ENCODE data around the gene WDR41.

The WDR41 gene

GRCh38 chr5:77409870-77410621, 82.1 kb downstream of the WDR41 start:
- H3K27me3 ChIP-seq (ENCODE audit: insufficient read depth, low read length) = no peaks in the 10 kb centered on the region
- H3K27ac ChIP-seq (ENCODE audit: low read depth, low read length) = no peak overlapping the region
- no peak overlapping the region for H3K4me3 ChIP-seq (ENCODE audit: low read depth, low read length)
- no peaks in the 10 kb centered on the region for H3K79me2 ChIP-seq (ENCODE audit: control insufficient read depth, insufficient read depth, low read length, unreplicated experiment)
- no peaks in the 10 kb centered on the region for H3K4me1 ChIP-seq (ENCODE audit: control insufficient read depth, insufficient read depth, low read length, unreplicated experiment)
- no peak overlapping the region for H2AFZ ChIP-seq (ENCODE audit: low read length, unreplicated experiment)
- H3K36me3 ChIP-seq (ENCODE audit: insufficient read depth, low read length) = no peaks in the 10 kb centered on the region

GRCh38 chr5:77407152-77407551, 85.0 kb downstream of the WDR41 start:
- H3K79me2 ChIP-seq (ENCODE audit: control insufficient read depth, insufficient read depth, low read length, unreplicated experiment) = no peaks in the 10 kb centered on the region
- no peak overlapping the region for H3K27ac ChIP-seq (ENCODE audit: low read depth, low read length)
- no peaks in the 10 kb centered on the region for H3K36me3 ChIP-seq (ENCODE audit: insufficient read depth, low read length)
- H3K27me3 ChIP-seq (ENCODE audit: insufficient read depth, low read length) = no peaks in the 10 kb centered on the region
- H2AFZ ChIP-seq (ENCODE audit: low read length, unreplicated experiment) = no peak overlapping the region
- no peak overlapping the region for H3K4me3 ChIP-seq (ENCODE audit: low read depth, low read length)
- no peaks in the 10 kb centered on the region for H3K4me1 ChIP-seq (ENCODE audit: control insufficient read depth, insufficient read depth, low read length, unreplicated experiment)

GRCh38 chr5:77402796-77403195, 89.3 kb downstream of the WDR41 start:
- Histone ChIP-seq H3K27ac (ENCODE audit: low read depth, low read length) (no peak overlapping the region), H3K27me3 (ENCODE audit: insufficient read depth, low read length) (no peaks in the 10 kb centered on the region), H3K36me3 (ENCODE audit: insufficient read depth, low read length) (no peaks in the 10 kb centered on the region), H3K4me1 (ENCODE audit: control insufficient read depth, insufficient read depth, low read length, unreplicated experiment) (no peaks in the 10 kb centered on the region), H3K4me3 (ENCODE audit: low read depth, low read length) (no peak overlapping the region), H2AFZ (ENCODE audit: low read length, unreplicated experiment) (no peak overlapping the region), H3K79me2 (ENCODE audit: control insufficient read depth, insufficient read depth, low read length, unreplicated experiment) (no peaks in the 10 kb centered on the region)

DNA sequence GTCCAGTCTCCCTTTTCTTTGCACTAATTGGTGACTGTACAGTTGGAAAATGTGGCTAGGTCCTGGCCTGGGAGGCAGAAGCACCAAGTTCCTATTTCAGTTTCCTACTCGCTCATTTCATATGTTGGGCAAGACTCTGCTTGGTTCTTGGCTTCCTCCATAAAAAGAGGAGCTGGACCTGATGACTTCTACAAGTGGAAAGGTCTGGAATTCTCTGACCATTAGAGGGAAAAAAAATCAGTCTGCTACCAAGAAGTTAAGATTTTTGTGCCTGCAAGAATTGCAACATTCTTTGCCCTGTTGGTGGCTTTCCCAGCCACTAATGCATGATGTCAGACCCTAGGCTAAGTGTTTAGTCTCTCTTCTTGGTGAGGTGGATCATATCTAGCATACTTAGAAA, 91.5 kb downstream of the WDR41 start:
- Histone ChIP-seq H3K4me1 (ENCODE audit: control insufficient read depth, insufficient read depth, low read length, unreplicated experiment) (no peaks in the 10 kb centered on the region), H3K27me3 (ENCODE audit: insufficient read depth, low read length) (no peaks in the 10 kb centered on the region), H3K79me2 (ENCODE audit: control insufficient read depth, insufficient read depth, low read length, unreplicated experiment) (no peaks in the 10 kb centered on the region), H3K4me3 (ENCODE audit: low read depth, low read length) (no peak overlapping the region), H3K36me3 (ENCODE audit: insufficient read depth, low read length) (no peaks in the 10 kb centered on the region), H2AFZ (ENCODE audit: low read length, unreplicated experiment) (no peak overlapping the region), H3K27ac (ENCODE audit: low read depth, low read length) (no peak overlapping the region)

DNA sequence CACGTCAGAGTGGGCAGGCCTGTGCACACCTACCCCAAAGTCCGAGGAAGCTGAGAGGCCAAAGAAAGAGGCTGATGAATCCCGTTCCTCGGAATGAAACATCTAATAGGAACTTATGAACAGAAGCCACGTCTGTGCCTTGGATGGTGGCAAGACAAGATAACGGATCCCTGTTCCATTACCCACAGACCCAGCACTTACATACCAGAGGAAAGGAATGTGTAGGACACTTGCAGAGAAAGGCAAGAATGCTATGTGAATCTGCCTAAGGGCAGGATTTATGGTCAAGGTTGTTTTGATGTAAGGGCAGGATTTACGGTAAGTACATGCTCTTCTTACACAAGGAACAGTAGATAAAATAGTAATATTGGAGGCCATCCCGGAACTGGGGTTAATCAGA, 93.2 kb downstream of the WDR41 start:
- no peak overlapping the region for H2AFZ ChIP-seq (ENCODE audit: low read length, unreplicated experiment)
- no peak overlapping the region for H3K4me3 ChIP-seq (ENCODE audit: low read depth, low read length)
- H3K27me3 ChIP-seq (ENCODE audit: insufficient read depth, low read length) = no peaks in the 10 kb centered on the region
- no peaks in the 10 kb centered on the region for H3K4me1 ChIP-seq (ENCODE audit: control insufficient read depth, insufficient read depth, low read length, unreplicated experiment)
- H3K79me2 ChIP-seq (ENCODE audit: control insufficient read depth, insufficient read depth, low read length, unreplicated experiment) = no peaks in the 10 kb centered on the region
- no peaks in the 10 kb centered on the region for H3K36me3 ChIP-seq (ENCODE audit: insufficient read depth, low read length)
- H3K27ac ChIP-seq (ENCODE audit: low read depth, low read length) = no peak overlapping the region

DNA sequence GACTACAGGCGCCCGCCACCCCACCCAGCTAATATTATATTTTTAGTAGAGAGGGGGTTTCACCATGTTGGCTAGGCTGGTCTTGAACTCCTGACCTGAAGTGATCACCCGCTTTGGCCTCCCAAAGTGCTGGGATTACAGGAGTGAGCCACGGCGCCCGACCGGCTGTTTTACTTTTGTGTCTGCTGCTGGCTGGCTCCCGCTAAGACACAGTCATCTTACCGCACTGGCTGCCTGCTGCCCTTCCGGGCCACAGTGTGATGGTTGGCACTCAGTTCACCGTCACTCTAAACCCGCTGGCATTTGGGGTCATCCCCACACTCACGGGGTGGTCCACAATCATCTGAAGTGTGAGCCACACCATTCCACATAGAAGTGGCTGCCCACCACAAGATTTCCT, 93.7 kb downstream of the WDR41 start:
- H3K4me1 ChIP-seq (ENCODE audit: control insufficient read depth, insufficient read depth, low read length, unreplicated experiment) = no peaks in the 10 kb centered on the region
- H3K36me3 ChIP-seq (ENCODE audit: insufficient read depth, low read length) = no peaks in the 10 kb centered on the region
- no peak overlapping the region for H3K27ac ChIP-seq (ENCODE audit: low read depth, low read length)
- H3K4me3 ChIP-seq (ENCODE audit: low read depth, low read length) = no peak overlapping the region
- no peaks in the 10 kb centered on the region for H3K79me2 ChIP-seq (ENCODE audit: control insufficient read depth, insufficient read depth, low read length, unreplicated experiment)
- no peak overlapping the region for H2AFZ ChIP-seq (ENCODE audit: low read length, unreplicated experiment)
- H3K27me3 ChIP-seq (ENCODE audit: insufficient read depth, low read length) = no peaks in the 10 kb centered on the region

DNA sequence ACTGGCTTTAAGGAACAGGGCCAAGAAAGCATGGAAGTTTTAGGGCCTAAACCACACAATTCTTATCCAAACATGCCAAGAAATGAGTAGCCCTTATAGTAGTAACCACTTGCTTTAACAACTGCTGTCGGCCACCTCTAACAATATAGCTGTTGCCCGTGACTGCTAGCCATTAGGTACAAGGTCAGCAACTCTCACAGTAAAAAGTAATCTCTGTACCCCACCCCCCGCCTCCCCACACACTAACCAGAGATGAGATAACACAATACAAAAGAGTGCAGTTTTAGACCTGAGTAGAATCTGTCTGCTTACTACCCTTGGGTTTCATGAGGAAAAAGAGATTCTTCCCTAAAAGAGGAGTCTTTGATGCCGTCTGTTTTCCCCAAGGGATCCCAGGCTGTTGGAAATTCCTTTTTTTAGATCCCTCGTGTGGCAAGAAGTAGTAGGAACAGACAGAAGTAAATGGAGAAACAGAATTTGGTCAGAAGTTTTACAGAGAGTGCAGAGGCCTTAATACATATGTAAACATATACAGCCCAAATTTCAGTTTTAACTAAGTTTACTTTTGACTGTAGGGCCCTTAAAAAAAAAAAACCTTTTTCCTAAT, 94.3 kb downstream of the WDR41 start:
- no peaks in the 10 kb centered on the region for H3K27me3 ChIP-seq (ENCODE audit: insufficient read depth, low read length)
- no peaks in the 10 kb centered on the region for H3K36me3 ChIP-seq (ENCODE audit: insufficient read depth, low read length)
- H3K79me2 ChIP-seq (ENCODE audit: control insufficient read depth, insufficient read depth, low read length, unreplicated experiment) = no peaks in the 10 kb centered on the region
- no peaks in the 10 kb centered on the region for H3K4me1 ChIP-seq (ENCODE audit: control insufficient read depth, insufficient read depth, low read length, unreplicated experiment)
- H3K27ac ChIP-seq (ENCODE audit: low read depth, low read length) = no peak overlapping the region
- no peak overlapping the region for H3K4me3 ChIP-seq (ENCODE audit: low read depth, low read length)
- H2AFZ ChIP-seq (ENCODE audit: low read length, unreplicated experiment) = no peak overlapping the region

DNA sequence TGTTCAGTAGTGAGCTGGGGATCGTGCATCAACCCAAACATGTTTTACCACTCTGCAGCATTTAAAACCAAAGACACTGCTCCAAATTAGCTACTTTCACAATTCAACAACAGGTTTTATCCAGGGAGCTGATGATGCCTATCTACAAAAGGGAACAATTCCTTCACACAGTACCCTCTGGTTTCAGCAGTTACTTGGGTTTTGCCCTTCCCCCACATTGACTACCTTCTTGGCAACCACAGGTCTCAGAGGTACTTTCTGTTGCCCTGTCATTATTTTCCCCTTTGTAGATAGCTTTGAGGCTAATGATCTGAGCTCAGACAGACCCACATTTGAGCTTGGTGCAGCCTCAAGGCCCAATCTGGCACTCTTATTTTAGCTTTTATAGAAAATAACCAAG, 96.1 kb downstream of the WDR41 start:
- Histone ChIP-seq H2AFZ (ENCODE audit: low read length, unreplicated experiment) (no peak overlapping the region), H3K36me3 (ENCODE audit: insufficient read depth, low read length) (no peaks in the 10 kb centered on the region), H3K4me3 (ENCODE audit: low read depth, low read length) (no peak overlapping the region), H3K79me2 (ENCODE audit: control insufficient read depth, insufficient read depth, low read length, unreplicated experiment) (no peaks in the 10 kb centered on the region), H3K27ac (ENCODE audit: low read depth, low read length) (no peak overlapping the region), H3K27me3 (ENCODE audit: insufficient read depth, low read length) (no peaks in the 10 kb centered on the region), H3K4me1 (ENCODE audit: control insufficient read depth, insufficient read depth, low read length, unreplicated experiment) (peaks cover 7% of the 10 kb centered on the region)

DNA sequence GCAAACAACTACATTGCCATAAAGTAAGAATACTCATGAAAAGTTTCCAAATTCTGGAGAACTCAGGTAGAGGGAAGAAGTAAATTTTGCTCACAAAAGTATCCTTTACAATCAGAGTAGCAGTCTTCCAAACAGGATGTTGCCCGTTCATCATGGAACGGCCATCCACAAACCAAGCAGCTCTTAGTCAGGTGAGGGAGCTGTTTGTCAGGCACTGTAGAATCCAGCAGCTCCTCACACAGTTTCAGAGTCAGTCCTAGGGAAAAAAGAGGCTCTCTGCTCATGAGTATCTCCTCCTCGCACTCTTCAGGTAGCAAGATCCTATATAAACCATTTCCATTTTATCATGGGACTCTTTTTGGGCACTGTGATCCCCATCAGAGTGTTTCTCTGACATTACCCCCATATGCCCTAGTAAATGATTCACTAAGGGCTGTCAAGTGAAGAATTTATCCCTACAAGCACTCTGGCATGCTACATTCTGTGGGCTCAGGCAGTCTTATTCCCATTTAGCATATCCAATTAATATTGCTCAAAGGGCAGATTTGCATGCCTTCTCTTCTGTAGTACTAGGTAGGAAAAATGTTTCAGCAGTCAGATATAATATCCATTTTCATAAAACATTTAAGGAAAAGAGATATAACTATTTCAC, 97.9 kb downstream of the WDR41 start:
- H3K4me1 ChIP-seq (ENCODE audit: control insufficient read depth, insufficient read depth, low read length, unreplicated experiment) = peaks cover 13% of the 10 kb centered on the region

GRCh38 chr5:77391240-77391765, 100.8 kb downstream of the WDR41 start:
- Histone ChIP-seq H3K27ac (ENCODE audit: low read depth, low read length) (no peak overlapping the region), H3K4me1 (ENCODE audit: control insufficient read depth, insufficient read depth, low read length, unreplicated experiment) (peaks cover 13% of the 10 kb centered on the region), H3K4me3 (ENCODE audit: low read depth, low read length) (no peak overlapping the region), H3K27me3 (ENCODE audit: insufficient read depth, low read length) (no peaks in the 10 kb centered on the region), H2AFZ (ENCODE audit: low read length, unreplicated experiment) (no peak overlapping the region), H3K36me3 (ENCODE audit: insufficient read depth, low read length) (no peaks in the 10 kb centered on the region), H3K79me2 (ENCODE audit: control insufficient read depth, insufficient read depth, low read length, unreplicated experiment) (no peaks in the 10 kb centered on the region)

More for the DNA sequence above, 97.9 kb downstream of the WDR41 start:
- Histone ChIP-seq H2AFZ (ENCODE audit: low read length, unreplicated experiment) (no peak overlapping the region), H3K4me3 (ENCODE audit: low read depth, low read length) (no peak overlapping the region), H3K36me3 (ENCODE audit: insufficient read depth, low read length) (no peaks in the 10 kb centered on the region), H3K27me3 (ENCODE audit: insufficient read depth, low read length) (no peaks in the 10 kb centered on the region), H3K79me2 (ENCODE audit: control insufficient read depth, insufficient read depth, low read length, unreplicated experiment) (no peaks in the 10 kb centered on the region), H3K27ac (ENCODE audit: low read depth, low read length) (no peak overlapping the region)

All from ACC112 (cell line).